T47D (cell line): ENCODE data around the gene GPX7.

ENCODE experiments used
- DNase-seq, 2 experiments: peaks; one replicate each; pipeline versions ENCODE4 v3.0.0 to v3.0.0-alpha.2; 2011 to 2012; ENCODE audit warnings: low read depth in 1 of 2, low spot score in 1 of 2
- JUND ChIP-seq: IDR thresholded peaks from 2 replicates; pipeline ENCODE4 v1.6.1; 2012; ENCODE audit warnings: low read depth
- in situ Hi-C: cut with HindIII; loops from 2 replicates; pipeline ENCODE4 v1.10.0; 2016; ENCODE audit warnings: low sequenced_read_pairs, low pct_unique_long_range_greater_than_20kb

GPX7 gene

GRCh38 chr1:52595061-52595460 is 7.1 kb upstream of the GPX7 start:
- no peak for TF ChIP-seq JUND
- in situ Hi-C loops = no loop called here

GRCh38 chr1:52597912-52598311 is 4.3 kb upstream of the GPX7 start:
- peak in 1 of 2 experiments; percentile 4 for DNase-seq
- in situ Hi-C loops = no loop called here
- no peak for TF ChIP-seq JUND

More at GRCh38 chr1:52595061-52595460, 7.1 kb upstream of the GPX7 start:
- DNase-seq = no peak

GRCh38 chr1:52598729-52599128 is 3.4 kb upstream of the GPX7 start:
- in situ Hi-C loops = no loop called here

GRCh38 chr1:52599236-52599635 is 2.9 kb upstream of the GPX7 start:
- no peak for DNase-seq
- no peak for TF ChIP-seq JUND
- in situ Hi-C loops = no loop called here

More at GRCh38 chr1:52598729-52599128, 3.4 kb upstream of the GPX7 start:
- no peak for TF ChIP-seq JUND
- no peak for DNase-seq

GRCh38 chr1:52600533-52601179 is 1.5 kb upstream of the GPX7 start:
- DNase-seq = no peak
- in situ Hi-C loops = no loop called here
- TF ChIP-seq JUND = no peak

- DNase-seq = no peak
- TF ChIP-seq JUND = no peak
- in situ Hi-C loops = no loop called here
These were observed 652 bp upstream of the GPX7 start for GRCh38 chr1:52601519-52601918.

GRCh38 chr1:52602856-52603600 is 857 bp downstream of the GPX7 start:
- in situ Hi-C loops = no loop called here
- no peak for TF ChIP-seq JUND
- DNase-seq = no peak

GRCh38 chr1:52603630-52604029 is 1.5 kb downstream of the GPX7 start:
- in situ Hi-C loops = no loop called here
- DNase-seq = no peak
- TF ChIP-seq JUND = no peak

- no peak for TF ChIP-seq JUND
- in situ Hi-C loops = no loop called here
- peak in 1 of 2 experiments; percentile 24 for DNase-seq
These were observed 2.0 kb downstream of the GPX7 start for GRCh38 chr1:52604063-52604770.

- no peak for DNase-seq
- no peak for TF ChIP-seq JUND
These were observed 11.6 kb downstream of the GPX7 start for GRCh38 chr1:52613636-52614373.

GRCh38 chr1:52614671-52615070 is 12.5 kb downstream of the GPX7 start:
- no peak for TF ChIP-seq JUND
- no peak for DNase-seq
- in situ Hi-C loops = no loop called here

More at GRCh38 chr1:52613636-52614373, 11.6 kb downstream of the GPX7 start:
- in situ Hi-C loops = no loop called here

- no peak for DNase-seq
- no peak for TF ChIP-seq JUND
- in situ Hi-C loops = no loop called here
These were observed 13.4 kb downstream of the GPX7 start for GRCh38 chr1:52615489-52616042.

- DNase-seq = no peak
- in situ Hi-C loops = no loop called here
- no peak for TF ChIP-seq JUND
These were observed 19.8 kb downstream of the GPX7 start for GRCh38 chr1:52621950-52622349.
